ENCODE measurements around the gene CHD9. TPM values are rescaled to one million over a fixed set of nuclear protein-coding genes. Genes with fewer than 3 reads are reported as not detected.
A peak's percentile ranks its signal among the peaks of the same experiment; 100 is the strongest.

Gene CHD9
- total RNA-seq, 1 donor from 2014 or later, result 81.4 TPM

DNA sequence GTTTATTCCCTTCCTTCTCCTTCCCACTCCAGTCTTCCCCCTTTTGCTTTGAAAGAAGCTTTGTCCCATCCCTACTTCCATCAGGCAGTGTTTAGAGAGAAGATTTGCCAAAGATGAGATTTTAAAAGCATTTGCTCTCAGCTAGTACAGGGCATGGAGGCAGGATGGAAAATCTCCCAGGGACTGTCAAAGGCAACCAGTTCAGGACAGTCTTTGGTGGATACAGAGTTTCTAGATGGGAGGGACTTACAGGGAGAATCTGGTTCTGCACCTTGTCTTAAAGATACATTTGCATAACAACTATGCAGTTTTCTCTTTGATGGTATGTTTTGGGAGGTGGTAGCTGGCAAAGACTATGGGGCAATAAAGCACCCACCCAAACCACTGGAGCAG is 26.2 kb downstream of the CHD9 start:
- TF ChIP-seq, protein P1, sequence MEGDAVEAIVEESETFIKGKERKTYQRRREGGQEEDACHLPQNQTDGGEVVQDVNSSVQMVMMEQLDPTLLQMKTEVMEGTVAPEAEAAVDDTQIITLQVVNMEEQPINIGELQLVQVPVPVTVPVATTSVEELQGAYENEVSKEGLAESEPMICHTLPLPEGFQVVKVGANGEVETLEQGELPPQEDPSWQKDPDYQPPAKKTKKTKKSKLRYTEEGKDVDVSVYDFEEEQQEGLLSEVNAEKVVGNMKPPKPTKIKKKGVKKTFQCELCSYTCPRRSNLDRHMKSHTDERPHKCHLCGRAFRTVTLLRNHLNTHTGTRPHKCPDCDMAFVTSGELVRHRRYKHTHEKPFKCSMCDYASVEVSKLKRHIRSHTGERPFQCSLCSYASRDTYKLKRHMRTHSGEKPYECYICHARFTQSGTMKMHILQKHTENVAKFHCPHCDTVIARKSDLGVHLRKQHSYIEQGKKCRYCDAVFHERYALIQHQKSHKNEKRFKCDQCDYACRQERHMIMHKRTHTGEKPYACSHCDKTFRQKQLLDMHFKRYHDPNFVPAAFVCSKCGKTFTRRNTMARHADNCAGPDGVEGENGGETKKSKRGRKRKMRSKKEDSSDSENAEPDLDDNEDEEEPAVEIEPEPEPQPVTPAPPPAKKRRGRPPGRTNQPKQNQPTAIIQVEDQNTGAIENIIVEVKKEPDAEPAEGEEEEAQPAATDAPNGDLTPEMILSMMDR (IDR thresholded peaks at IDR 0.05), result no peak
- no peak overlapping the region for H3K4me3 ChIP-seq

DNA sequence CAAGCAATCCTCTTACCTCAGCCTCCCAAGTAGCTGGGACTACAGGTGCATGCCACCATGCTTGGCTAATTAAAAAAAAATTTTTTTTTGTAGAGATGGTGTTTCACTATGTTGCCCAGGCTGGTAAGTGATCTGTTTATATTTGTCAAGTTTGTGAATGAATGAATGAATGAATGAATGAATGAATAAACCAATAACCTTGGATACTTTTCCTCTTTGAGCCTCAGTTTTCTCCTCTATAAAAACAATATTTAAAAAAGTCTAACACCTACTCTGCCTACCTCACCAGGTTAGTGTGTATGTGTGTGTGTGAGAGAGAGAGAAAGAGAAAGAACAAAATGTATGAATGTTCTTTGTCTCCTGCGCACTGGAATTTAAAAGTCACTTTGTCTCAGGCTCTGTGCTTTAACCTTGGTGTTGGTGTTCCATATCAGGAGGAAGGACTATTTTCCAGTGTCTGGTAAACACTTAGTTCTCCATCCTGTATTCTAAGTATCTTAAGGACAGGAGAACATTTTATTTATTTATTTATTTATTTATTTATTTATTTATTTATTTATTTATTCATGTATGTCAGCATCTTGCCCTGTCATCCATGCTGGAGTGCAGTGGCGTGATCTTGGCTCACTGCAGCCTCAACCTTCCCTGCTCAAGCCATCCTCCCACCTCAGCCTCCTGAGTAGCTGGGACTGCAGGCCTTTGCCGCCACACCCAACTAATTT is 27.1 kb downstream of the CHD9 start:
- Histone ChIP-seq H3K36me3 (no peaks in the 10 kb centered on the region), H3K4me1 (peaks cover 64% of the 10 kb centered on the region), H3K9me3 (no peaks in the 10 kb centered on the region), H3K27me3 (no peaks in the 10 kb centered on the region), H3K27ac (no peak overlapping the region), H3K4me3 (no peak overlapping the region)
- DNase-seq (no peak), ATAC-seq (no peak)
- TF ChIP-seq, protein P1 (IDR thresholded peaks at IDR 0.05), result no peak
- intact Hi-C loops (cut with DNase I), result no loop called here

More for the DNA sequence above, 26.2 kb downstream of the CHD9 start:
- no peak for DNase-seq
- Histone ChIP-seq H3K4me1 (peaks cover 57% of the 10 kb centered on the region), H3K9me3 (no peaks in the 10 kb centered on the region), H3K36me3 (no peaks in the 10 kb centered on the region), H3K27me3 (no peaks in the 10 kb centered on the region), H3K27ac (peak overlapping the region; percentile 59)
- intact Hi-C loops (cut with DNase I), result no loop called here
- no peak for ATAC-seq

DNA sequence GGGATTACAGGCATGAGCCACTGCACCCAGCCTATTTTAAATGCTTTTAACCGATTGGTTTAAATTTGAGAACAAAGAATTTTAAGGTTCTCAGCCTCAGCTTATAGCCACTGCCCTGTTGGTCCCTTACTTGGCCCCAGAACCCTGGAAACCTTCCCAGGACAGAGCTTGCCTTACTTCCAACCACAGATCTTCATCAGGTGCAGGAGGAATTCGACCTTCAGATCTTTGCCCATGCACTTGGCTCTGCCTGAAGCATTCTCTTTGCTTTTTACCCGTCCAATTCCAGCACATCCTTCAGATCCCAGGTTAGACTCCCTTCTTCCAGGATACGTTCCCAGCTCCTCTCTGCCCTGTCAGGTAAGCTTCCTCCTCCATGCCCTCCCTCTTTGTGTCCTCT is 27.7 kb downstream of the CHD9 start:
- Histone ChIP-seq H3K27ac (no peak overlapping the region), H3K4me1 (peaks cover 70% of the 10 kb centered on the region), H3K9me3 (no peaks in the 10 kb centered on the region), H3K27me3 (no peaks in the 10 kb centered on the region), H3K36me3 (no peaks in the 10 kb centered on the region), H3K4me3 (no peak overlapping the region)
- ATAC-seq, result no peak
- TF ChIP-seq, protein P1 (IDR thresholded peaks at IDR 0.05), result no peak
- no peak for DNase-seq
- intact Hi-C loops (cut with DNase I), result no loop called here

DNA sequence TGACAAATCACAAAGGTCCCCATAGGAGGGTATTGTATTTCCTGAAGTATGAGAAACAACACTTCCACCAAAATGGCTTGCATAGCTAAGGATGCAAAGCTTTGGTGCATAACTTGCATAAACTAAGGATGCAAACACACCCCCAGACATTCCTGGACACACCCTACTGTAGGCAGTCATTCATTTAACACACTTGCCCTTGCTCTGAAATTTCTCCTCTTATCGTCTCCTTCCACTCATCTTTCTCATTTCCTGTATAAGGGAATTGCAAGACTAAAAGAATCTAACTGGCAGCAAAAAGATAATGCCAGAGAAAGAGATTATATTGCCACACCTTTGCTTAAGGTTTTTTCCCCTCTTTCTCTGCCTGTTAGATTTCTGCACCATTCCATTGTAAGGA is 28.3 kb downstream of the CHD9 start:
- TF ChIP-seq, protein P1 (IDR thresholded peaks at IDR 0.05), result no peak
- no peaks in the 10 kb centered on the region for H3K36me3 ChIP-seq
- intact Hi-C loops (cut with DNase I), result no loop called here
- peaks cover 70% of the 10 kb centered on the region for H3K4me1 ChIP-seq
- H3K9me3 ChIP-seq, result no peaks in the 10 kb centered on the region
- no peak overlapping the region for H3K4me3 ChIP-seq
- no peaks in the 10 kb centered on the region for H3K27me3 ChIP-seq
- H3K27ac ChIP-seq, result peak overlapping the region; percentile 80
- ATAC-seq (no peak), DNase-seq (no peak)

DNA sequence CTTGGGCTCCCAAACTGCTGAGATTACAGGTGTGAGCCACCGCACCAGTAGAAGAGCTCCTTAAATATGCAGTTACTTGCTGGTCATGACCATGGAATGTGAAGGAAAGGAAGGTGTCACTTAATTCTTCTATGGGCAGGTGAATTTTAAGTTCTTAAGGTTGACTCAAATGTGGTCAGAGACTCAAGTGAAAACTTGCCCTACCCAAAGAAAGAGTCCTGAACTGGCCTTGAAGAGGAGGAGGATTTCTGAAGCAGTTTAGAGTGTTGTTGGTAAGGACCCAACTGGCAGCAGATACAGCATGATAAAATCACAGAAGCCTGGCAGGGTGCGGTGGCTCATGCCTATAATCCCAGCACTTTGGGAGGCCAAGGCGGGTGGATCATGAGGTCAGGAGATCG is 29.4 kb downstream of the CHD9 start:
- Histone ChIP-seq H3K9me3 (no peaks in the 10 kb centered on the region), H3K36me3 (no peaks in the 10 kb centered on the region), H3K4me1 (peaks cover 73% of the 10 kb centered on the region), H3K4me3 (no peak overlapping the region), H3K27ac (peak overlapping the region; percentile 80), H3K27me3 (no peaks in the 10 kb centered on the region)
- ATAC-seq (peak; percentile 52), DNase-seq (no peak)
- TF ChIP-seq, protein P1 (IDR thresholded peaks at IDR 0.05), result no peak
- intact Hi-C loops (cut with DNase I), result no loop called here

Measured in upper lobe of right lung (tissue), 1 donor.